Sigmoid colon (tissue), 4 donors: ENCODE measurements around the gene GRAMD4.

ENCODE experiments used
- EP300 ChIP-seq, 4 donors: sonication (generic); formaldehyde crosslinking; IDR thresholded peaks; one replicate each; pipeline ENCODE4 v1.6.1; 2017; ENCODE audit warnings: antibody characterized with exemption in 4 of 4
- POLR2A ChIP-seq, 2 donors: fragments of 450-650 bp; IDR thresholded peaks; one replicate each; pipeline ENCODE4 v1.6.1; 2016; ENCODE audit warnings: antibody characterized with exemption in 2 of 2, mild to moderate bottlenecking in 2 of 2, moderate library complexity in 2 of 2
- POLR2AphosphoS5 ChIP-seq, 4 donors: sonication (generic); formaldehyde crosslinking; IDR thresholded peaks; one replicate each; pipeline ENCODE4 v1.6.1; 2017; ENCODE audit warnings: antibody characterized with exemption in 4 of 4
- TF ChIP-seq, protein P1 (sequence below), 4 experiments: fragments of 450-650 bp in 3 of 4; fragments of 200-600 bp in 1 of 4; IDR thresholded peaks; one replicate each; pipeline ENCODE4 v1.5.1; 2016 to 2019; ENCODE audit warnings: antibody characterized with exemption in 4 of 4, mild to moderate bottlenecking in 3 of 4, moderate library complexity in 2 of 4

DNA sequence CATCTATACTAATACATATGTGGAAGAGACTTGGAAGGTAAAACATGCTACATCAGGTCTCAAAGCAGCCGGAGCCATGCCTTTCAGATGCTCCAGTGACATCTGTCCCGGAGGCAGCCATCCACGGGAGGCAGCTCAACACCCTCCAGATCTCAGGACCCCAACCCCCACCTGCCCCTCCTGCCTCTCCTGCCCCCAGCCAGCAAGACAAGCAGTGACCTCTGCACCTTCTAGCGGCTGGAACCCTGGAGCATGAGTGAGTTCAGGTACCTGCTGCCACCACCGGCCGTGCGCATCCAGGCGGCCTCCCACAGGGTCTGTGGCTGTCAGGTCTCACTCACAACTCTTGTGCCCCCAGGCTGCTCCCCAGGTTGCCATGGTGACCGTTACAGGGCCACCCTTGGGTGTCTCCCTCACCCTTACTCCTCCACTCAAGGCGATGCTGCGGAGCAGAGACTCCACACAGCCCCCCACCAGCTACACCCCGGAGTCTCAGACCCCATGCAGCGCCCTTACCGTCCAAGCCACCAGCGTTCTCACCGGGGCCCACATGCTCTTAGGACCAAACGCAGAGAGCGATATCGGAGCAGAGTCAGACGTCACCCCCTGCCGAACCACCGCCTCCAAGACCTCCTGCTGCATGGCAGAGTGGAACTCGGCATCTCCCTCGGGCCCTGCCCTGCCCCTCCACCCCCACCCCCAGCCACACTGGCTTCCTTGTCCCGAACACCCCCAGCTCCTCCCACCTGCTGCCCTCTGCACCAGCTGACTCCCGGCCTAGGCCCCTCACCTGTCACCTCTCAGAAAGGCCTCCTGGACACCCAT lies 83.2 kb downstream of the GRAMD4 start:
- TF ChIP-seq EP300 (IDR thresholded peaks at IDR 0.05): no peak
- TF ChIP-seq, protein P1, sequence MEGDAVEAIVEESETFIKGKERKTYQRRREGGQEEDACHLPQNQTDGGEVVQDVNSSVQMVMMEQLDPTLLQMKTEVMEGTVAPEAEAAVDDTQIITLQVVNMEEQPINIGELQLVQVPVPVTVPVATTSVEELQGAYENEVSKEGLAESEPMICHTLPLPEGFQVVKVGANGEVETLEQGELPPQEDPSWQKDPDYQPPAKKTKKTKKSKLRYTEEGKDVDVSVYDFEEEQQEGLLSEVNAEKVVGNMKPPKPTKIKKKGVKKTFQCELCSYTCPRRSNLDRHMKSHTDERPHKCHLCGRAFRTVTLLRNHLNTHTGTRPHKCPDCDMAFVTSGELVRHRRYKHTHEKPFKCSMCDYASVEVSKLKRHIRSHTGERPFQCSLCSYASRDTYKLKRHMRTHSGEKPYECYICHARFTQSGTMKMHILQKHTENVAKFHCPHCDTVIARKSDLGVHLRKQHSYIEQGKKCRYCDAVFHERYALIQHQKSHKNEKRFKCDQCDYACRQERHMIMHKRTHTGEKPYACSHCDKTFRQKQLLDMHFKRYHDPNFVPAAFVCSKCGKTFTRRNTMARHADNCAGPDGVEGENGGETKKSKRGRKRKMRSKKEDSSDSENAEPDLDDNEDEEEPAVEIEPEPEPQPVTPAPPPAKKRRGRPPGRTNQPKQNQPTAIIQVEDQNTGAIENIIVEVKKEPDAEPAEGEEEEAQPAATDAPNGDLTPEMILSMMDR (IDR thresholded peaks at IDR 0.05): no peak
- no peak for TF ChIP-seq POLR2A (IDR thresholded peaks at IDR 0.05)
- TF ChIP-seq POLR2AphosphoS5 (IDR thresholded peaks at IDR 0.05): no peak
